ENCODE data around the gene MED13.
"Not testable (repeated sequence)": the region's sequence is repeated elsewhere in the genome, so short reads cannot be mapped to it uniquely, and the experiment has no call there.

Gene MED13

DNA sequence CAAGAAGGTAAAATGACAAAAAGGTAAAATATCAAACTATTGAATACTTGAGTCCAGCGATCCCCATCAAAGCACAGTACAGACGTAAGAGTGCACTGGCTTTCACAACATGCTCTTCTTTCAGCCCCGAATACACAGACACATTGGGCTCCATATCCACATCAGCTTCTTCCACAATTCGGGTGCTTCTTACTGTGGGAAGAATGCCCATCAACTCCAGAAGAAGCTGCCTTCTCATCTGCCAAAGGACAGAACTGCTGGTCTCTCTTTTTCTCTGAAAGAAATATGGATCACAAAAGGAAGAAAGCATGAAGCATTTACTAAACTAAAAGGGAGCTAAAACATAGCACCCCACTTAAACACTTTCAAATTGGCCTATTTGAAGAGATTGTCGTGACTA, 157.7 kb downstream of the MED13 start:
- no peak for DNase-seq (ENCODE audit: low read depth, low spot score)

DNA sequence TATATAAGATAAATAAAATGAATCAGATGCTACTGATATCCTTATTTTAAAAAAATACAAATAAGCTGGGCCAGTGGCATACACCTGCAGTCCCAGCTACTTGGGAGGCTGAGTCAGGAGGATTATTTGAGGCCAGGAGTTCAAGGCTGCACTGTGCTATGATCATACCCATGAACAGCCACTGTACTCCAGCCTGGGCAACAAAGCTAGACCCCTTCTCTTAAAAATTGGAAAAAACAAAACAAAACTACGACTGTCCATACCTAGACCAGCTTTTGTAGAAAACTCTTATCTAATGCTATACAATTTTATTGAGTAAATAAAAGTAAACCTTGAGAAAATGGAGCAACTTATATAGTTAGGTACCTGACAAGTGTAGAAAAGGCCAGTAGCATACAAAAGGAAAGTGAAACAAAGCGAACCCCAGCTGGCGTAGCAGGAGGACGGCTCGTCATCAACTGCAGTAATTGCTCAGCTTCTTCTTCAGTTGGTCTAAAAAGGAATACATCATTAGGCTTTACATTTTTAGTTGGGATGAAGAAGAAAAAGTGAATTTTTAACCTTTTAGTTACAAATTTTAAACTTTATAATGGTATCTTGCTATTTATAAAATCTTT, 160.9 kb downstream of the MED13 start:
- no peak for DNase-seq (ENCODE audit: low read depth, low spot score)

DNA sequence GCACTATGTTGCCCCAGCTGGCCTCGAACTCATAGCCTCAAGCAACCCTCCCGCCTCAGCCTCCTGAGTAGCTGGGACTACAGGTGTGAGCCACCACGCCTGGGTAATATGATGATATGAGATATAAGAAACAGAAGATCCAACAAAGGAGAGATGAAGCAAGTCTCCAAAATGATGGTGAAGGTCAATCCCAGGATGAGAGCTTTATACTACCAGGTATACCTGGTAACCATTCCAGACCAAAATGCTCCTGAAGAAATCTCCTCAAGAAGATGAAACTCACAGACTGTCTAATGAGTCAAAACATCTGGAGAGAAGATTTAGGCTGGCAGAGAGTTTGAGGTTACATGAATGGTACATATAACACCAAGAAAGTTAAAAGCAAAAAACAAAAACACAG, 161.8 kb downstream of the MED13 start:
- no peak for DNase-seq (ENCODE audit: low read depth, low spot score)

DNA sequence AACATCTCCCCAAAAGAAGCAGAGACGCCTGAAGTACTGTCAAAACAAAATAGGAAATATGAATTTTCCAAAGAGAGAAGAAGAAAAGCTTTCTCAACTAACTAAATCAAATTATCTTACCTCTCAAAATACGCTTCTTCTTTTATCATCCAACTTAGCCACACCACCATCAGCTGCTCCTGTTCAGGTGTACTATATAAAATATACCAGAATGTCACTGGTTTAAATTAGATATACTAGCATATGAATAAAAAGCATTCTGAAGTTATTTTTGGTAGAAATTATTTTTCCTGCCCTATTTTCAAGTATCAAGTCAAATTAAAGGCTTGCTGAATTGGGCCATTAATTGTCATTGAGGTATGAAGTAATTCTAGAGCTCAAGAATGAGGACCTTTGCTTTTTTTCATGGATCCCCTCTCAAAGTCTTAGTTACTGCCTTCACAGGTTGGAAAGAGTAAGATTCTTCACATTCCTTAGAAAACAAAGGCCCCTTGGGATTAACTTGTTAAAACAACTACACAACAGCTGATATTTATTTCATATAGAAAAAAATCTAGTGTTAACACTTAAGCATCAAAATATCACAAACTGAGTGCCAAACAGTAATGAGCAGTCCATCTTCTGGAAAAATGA, 167.4 kb downstream of the MED13 start:
- no peak for DNase-seq (ENCODE audit: low read depth, low spot score)

DNA sequence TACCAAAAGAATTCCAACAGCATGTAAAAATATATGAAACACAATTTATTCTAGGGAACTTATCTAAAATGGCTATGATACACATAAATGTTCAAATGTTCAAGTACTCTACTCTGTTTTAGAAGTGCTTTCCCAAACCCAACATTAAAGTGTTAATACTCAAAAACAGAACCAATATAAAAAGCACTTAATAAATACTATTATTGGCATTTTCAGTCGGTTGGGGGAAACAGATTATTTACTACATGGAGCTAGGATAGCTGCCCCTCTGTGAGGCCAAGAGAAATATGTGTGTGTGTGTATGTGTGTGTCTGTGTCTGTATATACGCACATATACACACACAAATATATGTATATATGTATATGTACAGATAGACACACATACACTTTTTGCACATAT, 169.7 kb downstream of the MED13 start:
- DNase-seq (ENCODE audit: low read depth, low spot score): no peak

DNA sequence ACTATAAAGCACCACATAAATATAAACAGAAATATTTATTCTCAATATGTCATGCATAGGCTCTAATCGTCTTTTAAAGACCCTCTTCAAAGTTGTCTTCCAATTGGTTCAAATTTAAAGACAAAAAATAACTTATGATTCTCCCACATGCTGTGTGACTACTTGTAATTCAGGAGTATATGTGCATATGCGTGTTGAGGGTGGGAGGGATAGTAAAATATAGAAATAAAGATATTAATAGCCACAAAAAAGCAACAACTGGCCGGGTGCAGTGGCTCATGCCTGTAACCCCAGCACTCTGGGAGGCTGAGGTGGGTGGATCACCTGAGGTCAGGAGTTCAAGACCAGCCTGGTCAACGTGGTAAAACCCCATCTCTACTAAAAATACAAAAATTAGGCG, 170.8 kb downstream of the MED13 start:
- not testable (repeated sequence) for DNase-seq (ENCODE audit: low read depth, low spot score)
